Gastrocnemius medialis (tissue), 4 donors: ENCODE measurements around the gene ARF3. TPM values are rescaled to one million over a fixed set of nuclear protein-coding genes. Genes with fewer than 3 reads are reported as not detected.

Experiments used
- ATAC-seq, 2 donors: fragments of 150-250 bp; one replicate each; pipeline ENCODE4 v1.9.1; 2016
- DNase-seq, 2 donors: peaks; one replicate each; pipeline ENCODE4 v3.0.0-alpha.2; 2019
- H3K27ac ChIP-seq, 4 donors: fragments of 200-600 bp; sonication (generic); 1 replicate in 1 of 4; 2 replicates in 3 of 4; pipeline ENCODE4 v1.5.1; 2016 to 2018; ENCODE audit warnings: mild to moderate bottlenecking in 2 of 4, moderate library complexity in 1 of 4
- H3K27me3 ChIP-seq, 3 donors: fragments of 200-600 bp; sonication (generic) in 2 of 3; 1 replicate in 1 of 3; 2 replicates in 2 of 3; pipeline versions ENCODE4 v1.5.1 to v1.6.0; 2016 to 2019; ENCODE audit warnings: mild to moderate bottlenecking in 1 of 3, moderate library complexity in 1 of 3
- H3K36me3 ChIP-seq, 2 donors: fragments of 200-600 bp; sonication (generic) in 1 of 2; one replicate each; pipeline ENCODE4 v1.5.1; 2017 to 2018
- H3K4me1 ChIP-seq, 2 donors: fragments of 200-600 bp; sonication (generic) in 1 of 2; one replicate each; pipeline ENCODE4 v1.5.1; 2016 to 2017; ENCODE audit warnings: mild to moderate bottlenecking in 2 of 2
- H3K4me3 ChIP-seq, 4 donors: fragments of 200-600 bp; sonication (generic) in 3 of 4; 1 replicate in 1 of 4; 2 replicates in 3 of 4; pipeline ENCODE4 v1.5.1; 2016 to 2019; ENCODE audit warnings: mild to moderate bottlenecking in 2 of 4
- H3K9me3 ChIP-seq, 3 donors: fragments of 200-600 bp; sonication (generic) in 2 of 3; 1 replicate in 1 of 3; 2 replicates in 2 of 3; pipeline ENCODE4 v1.5.1; 2016 to 2019
- POLR2A ChIP-seq, 2 donors: fragments of 450-650 bp; IDR thresholded peaks; one replicate each; pipeline ENCODE4 v1.6.1; 2017; ENCODE audit warnings: antibody characterized with exemption in 2 of 2, mild to moderate bottlenecking in 2 of 2, moderate library complexity in 2 of 2
- in situ Hi-C, 4 donors: fragments of 200-750 bp; cut with MboI; loops; one replicate each; pipeline versions ENCODE4 v1.15.0 to v1.8.0; 2017; ENCODE audit warnings: low sequenced_read_pairs in 4 of 4
- intact Hi-C: fragments of 100-400 bp; cut with DNase I; formaldehyde crosslinking; loops from one replicate; pipeline ENCODE4 v1.15.1; 2023; ENCODE audit warnings: low total_unique reads
- total RNA-seq, 4 donors: library from RNA; depleted of rRNA; stranded (reverse); fragments of >200 nt; gene quantifications; one replicate each; pipeline versions ENCODE4 v1.1.0 to v1.2.3, GENCODE V29; 2016
- TF ChIP-seq, protein P1 (sequence below), 5 experiments: fragments of 450-650 bp in 3 of 5; fragments of 200-600 bp in 2 of 5; sonication (generic) in 2 of 5; IDR thresholded peaks in 4 of 5; conservative IDR thresholded peaks in 1 of 5; 1 replicate in 4 of 5; 2 replicates in 1 of 5; pipeline ENCODE4 v1.5.1; 2016 to 2019; ENCODE audit warnings: antibody characterized with exemption in 5 of 5, mild to moderate bottlenecking in 3 of 5, moderate library complexity in 3 of 5

The ARF3 gene
- total RNA-seq, 4 donors from 2014 or later, result 4.9 to 17.2 (median 13.5) TPM

DNA sequence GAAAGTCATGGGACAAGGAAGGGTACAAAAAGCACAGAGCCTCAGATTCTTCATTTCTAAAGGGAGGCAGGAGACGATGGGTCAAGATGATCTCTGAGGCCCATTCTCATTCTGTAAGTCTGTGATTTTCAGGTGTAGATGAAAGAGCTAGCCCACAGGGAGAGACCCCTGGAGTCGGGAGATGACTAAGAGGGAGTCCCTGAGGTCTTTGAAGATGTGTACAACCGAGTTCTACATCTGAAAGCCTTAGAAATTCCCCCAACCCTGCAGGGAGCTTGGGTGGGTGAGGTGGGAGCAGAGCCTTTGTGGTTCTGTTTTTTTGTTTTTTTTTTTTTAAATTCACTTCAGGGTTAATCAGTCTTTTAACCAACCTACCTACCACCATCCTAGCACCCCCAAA lies 11.2 kb upstream of the ARF3 start:
- peaks cover 42 to 45% (median 42%) of the 10 kb centered on the region in 3 donors for H3K27me3 ChIP-seq
- peaks cover 7 to 9% of the 10 kb centered on the region in 2 donors for H3K4me1 ChIP-seq
- no peak overlapping the region for H3K27ac ChIP-seq
- ATAC-seq (no peak), DNase-seq (no peak)
- no peaks in the 10 kb centered on the region for H3K9me3 ChIP-seq
- H3K4me3 ChIP-seq, result no peak overlapping the region
- in situ Hi-C loops (no loop called here), intact Hi-C loops (no loop called here)
- no peak for TF ChIP-seq POLR2A (IDR thresholded peaks at IDR 0.05)
- TF ChIP-seq, protein P1, sequence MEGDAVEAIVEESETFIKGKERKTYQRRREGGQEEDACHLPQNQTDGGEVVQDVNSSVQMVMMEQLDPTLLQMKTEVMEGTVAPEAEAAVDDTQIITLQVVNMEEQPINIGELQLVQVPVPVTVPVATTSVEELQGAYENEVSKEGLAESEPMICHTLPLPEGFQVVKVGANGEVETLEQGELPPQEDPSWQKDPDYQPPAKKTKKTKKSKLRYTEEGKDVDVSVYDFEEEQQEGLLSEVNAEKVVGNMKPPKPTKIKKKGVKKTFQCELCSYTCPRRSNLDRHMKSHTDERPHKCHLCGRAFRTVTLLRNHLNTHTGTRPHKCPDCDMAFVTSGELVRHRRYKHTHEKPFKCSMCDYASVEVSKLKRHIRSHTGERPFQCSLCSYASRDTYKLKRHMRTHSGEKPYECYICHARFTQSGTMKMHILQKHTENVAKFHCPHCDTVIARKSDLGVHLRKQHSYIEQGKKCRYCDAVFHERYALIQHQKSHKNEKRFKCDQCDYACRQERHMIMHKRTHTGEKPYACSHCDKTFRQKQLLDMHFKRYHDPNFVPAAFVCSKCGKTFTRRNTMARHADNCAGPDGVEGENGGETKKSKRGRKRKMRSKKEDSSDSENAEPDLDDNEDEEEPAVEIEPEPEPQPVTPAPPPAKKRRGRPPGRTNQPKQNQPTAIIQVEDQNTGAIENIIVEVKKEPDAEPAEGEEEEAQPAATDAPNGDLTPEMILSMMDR (IDR thresholded peaks at IDR 0.05 in 4 of 5, conservative IDR thresholded peaks at IDR 0.05 in 1 of 5), result no peak
- H3K36me3 ChIP-seq, result no peaks in the 10 kb centered on the region

DNA sequence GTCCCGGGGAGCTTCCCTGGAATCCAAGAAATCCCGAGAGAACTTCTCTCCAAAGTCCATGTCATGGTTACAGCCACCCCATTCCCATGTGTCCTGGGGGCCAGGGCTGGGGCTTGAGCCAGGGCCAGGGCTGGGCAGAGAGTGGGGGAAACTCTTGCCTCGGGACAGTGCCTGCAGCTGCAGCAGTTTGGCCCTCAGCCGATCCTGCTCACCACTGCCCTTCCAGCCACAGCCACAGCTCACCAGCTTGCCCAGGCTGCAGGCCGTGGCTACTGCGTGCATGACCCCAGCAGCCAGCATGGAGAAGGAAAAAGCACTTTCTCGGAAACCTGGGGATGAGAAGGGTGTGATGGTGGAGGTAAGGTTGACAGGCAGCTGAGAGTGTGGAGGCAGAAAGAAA lies 10.7 kb upstream of the ARF3 start:
- H3K9me3 ChIP-seq, result no peaks in the 10 kb centered on the region
- peaks cover 7 to 9% of the 10 kb centered on the region in 2 donors for H3K4me1 ChIP-seq
- no peak overlapping the region for H3K27ac ChIP-seq
- intact Hi-C loops, result no loop called here
- no peak for DNase-seq
- H3K36me3 ChIP-seq, result no peaks in the 10 kb centered on the region
- no peak overlapping the region for H3K4me3 ChIP-seq
- no peak for TF ChIP-seq POLR2A (IDR thresholded peaks at IDR 0.05)
- TF ChIP-seq, protein P1 (IDR thresholded peaks at IDR 0.05 in 4 of 5, conservative IDR thresholded peaks at IDR 0.05 in 1 of 5), result no peak
- in situ Hi-C loops, result no loop called here
- no peak for ATAC-seq
- H3K27me3 ChIP-seq, result peaks cover 37 to 40% (median 38%) of the 10 kb centered on the region in 3 donors

DNA sequence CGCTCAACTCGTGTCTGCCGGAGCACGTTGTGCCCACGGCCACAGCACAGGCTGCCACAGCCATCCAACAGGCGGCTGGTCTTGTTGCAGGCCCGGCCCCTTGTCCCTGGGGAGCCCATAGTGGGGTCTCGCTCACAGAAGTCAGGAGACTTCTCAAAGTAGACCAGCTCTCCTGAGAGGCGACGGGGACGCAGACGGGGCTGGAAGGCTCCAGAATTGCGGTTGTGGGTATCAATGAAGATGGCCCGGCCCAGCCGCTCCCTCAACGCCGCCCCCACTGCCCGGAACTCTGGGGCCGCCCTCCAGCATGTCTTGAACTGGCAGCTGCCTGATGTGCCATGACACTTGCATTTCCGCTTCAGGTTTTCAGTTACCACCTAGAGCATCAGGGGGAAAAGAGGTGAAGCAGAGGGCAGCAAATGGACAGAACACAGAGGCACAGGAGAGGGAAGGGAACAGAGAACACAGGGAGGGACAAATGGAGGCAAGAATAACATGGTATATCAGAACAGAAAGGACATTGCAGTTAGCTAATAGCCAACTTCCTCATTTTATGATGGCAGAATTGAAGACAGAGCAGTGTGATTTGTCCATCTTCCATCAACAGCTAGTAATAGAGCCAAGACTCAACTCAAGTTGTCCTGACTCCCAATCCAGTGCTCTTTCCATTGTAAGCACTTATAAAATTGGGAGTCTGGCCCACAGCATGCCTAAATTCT lies 9.0 kb upstream of the ARF3 start:
- Histone ChIP-seq H3K27ac (no peak overlapping the region), H3K4me3 (no peak overlapping the region), H3K27me3 (peaks cover 20 to 26% (median 26%) of the 10 kb centered on the region in 3 donors), H3K9me3 (no peaks in the 10 kb centered on the region), H3K36me3 (no peaks in the 10 kb centered on the region), H3K4me1 (peaks cover under 1 to 3% of the 10 kb centered on the region in 2 donors)
- in situ Hi-C loops (no loop called here), intact Hi-C loops (no loop called here)
- DNase-seq (no peak), ATAC-seq (no peak)
- no peak for TF ChIP-seq POLR2A (IDR thresholded peaks at IDR 0.05)
- TF ChIP-seq, protein P1 (IDR thresholded peaks at IDR 0.05 in 4 of 5, conservative IDR thresholded peaks at IDR 0.05 in 1 of 5), result no peak

DNA sequence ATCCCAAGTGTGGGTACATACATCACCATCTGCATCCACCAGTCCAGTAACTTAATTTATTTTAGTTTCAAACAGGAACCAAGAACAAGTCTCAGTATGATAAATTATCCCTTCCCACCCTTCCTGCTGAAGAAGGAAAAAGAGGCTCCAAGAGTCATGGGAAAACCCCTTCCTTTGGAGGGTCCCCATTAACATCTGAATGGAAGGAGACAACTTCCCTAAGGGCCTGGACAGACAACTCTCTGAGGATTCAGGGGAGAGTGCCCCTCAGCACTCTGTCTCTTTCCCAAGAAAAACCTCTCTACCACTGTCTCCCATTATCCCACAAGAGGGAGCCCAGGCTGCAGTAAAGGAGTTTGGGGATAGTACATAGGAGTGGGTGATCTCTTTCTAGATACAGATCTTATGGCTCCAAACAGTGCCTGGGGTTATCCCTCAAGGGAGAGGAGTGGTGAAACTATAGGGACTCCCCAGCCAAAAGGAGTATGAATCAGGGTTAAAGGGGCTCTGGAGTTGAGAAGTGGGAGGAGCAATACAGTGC lies 8.1 kb upstream of the ARF3 start:
- intact Hi-C loops, result no loop called here

More for the DNA sequence above, 8.1 kb upstream of the ARF3 start:
- no peaks in the 10 kb centered on the region for H3K4me1 ChIP-seq
- H3K36me3 ChIP-seq, result no peaks in the 10 kb centered on the region
- no peak overlapping the region for H3K27ac ChIP-seq
- peaks cover 13 to 19% (median 16%) of the 10 kb centered on the region in 3 donors for H3K27me3 ChIP-seq
- no peak for DNase-seq
- no peak for TF ChIP-seq POLR2A (IDR thresholded peaks at IDR 0.05)
- TF ChIP-seq, protein P1 (IDR thresholded peaks at IDR 0.05 in 4 of 5, conservative IDR thresholded peaks at IDR 0.05 in 1 of 5), result no peak
- in situ Hi-C loops, result no loop called here
- no peaks in the 10 kb centered on the region for H3K9me3 ChIP-seq
- ATAC-seq, result no peak
- H3K4me3 ChIP-seq, result no peak overlapping the region
